Tibial nerve (tissue), 4 donors: ENCODE data around the gene PNPLA7. TPM values are rescaled to one million over a fixed set of nuclear protein-coding genes. Genes with fewer than 3 reads are reported as not detected.

Experiments used
- DNase-seq, 2 donors: peaks; one replicate each; pipeline ENCODE4 v3.0.0-alpha.2; 2019; ENCODE audit warnings: low spot score in 2 of 2
- H3K27ac ChIP-seq, 4 donors: fragments of 200-600 bp; sonication (generic) in 3 of 4; one replicate each; pipeline ENCODE4 v1.5.1; 2017 to 2019; ENCODE audit warnings: mild to moderate bottlenecking in 1 of 4
- H3K27me3 ChIP-seq, 2 donors: fragments of 200-600 bp; sonication (generic) in 1 of 2; one replicate each; pipeline versions ENCODE4 v1.5.1 to v1.6.0; 2017 to 2019
- H3K36me3 ChIP-seq, 3 donors: fragments of 200-600 bp; sonication (generic); one replicate each; pipeline ENCODE4 v1.5.1; 2018 to 2019
- H3K4me1 ChIP-seq, 4 donors: fragments of 200-600 bp; sonication (generic) in 3 of 4; one replicate each; pipeline ENCODE4 v1.5.1; 2017 to 2019
- H3K4me3 ChIP-seq, 4 donors: fragments of 200-600 bp; sonication (generic) in 3 of 4; one replicate each; pipeline ENCODE4 v1.5.1; 2017 to 2019; ENCODE audit warnings: mild to moderate bottlenecking in 1 of 4, moderate library complexity in 1 of 4
- H3K9me3 ChIP-seq, 4 donors: fragments of 200-600 bp; sonication (generic) in 3 of 4; one replicate each; pipeline ENCODE4 v1.5.1; 2017 to 2019
- CTCF ChIP-seq, 5 experiments: fragments of 200-600 bp in 3 of 5; fragments of 450-650 bp in 2 of 5; sonication (generic) in 3 of 5; IDR thresholded peaks; one replicate each; pipeline ENCODE4 v1.5.1; 2016 to 2019; ENCODE audit warnings: antibody characterized with exemption in 5 of 5, mild to moderate bottlenecking in 3 of 5, moderate library complexity in 2 of 5
- EP300 ChIP-seq, 2 donors: sonication (generic); formaldehyde crosslinking; IDR thresholded peaks; one replicate each; pipeline ENCODE4 v1.6.1; 2017; ENCODE audit warnings: antibody characterized with exemption in 2 of 2, mild to moderate bottlenecking in 1 of 2
- POLR2A ChIP-seq, 2 donors: fragments of 450-650 bp; IDR thresholded peaks; one replicate each; pipeline ENCODE4 v1.6.1; 2017; ENCODE audit warnings: antibody characterized with exemption in 2 of 2, mild to moderate bottlenecking in 2 of 2, moderate library complexity in 2 of 2
- WGBS, 2 donors: methylation state at CpG; one replicate each; pipeline ENCODE4 v1.1.5; 2018; 5-methylcytosine and 5-hydroxymethylcytosine counted together
- total RNA-seq, 4 donors: library from RNA; depleted of rRNA; stranded (reverse); fragments of >200 nt; gene quantifications; one replicate each; pipeline ENCODE4 v1.1.0, GENCODE V29; 2016

Gene PNPLA7
- total RNA-seq, 4 donors from 2014 or later = 12.0 to 25.2 (median 18.7) TPM

DNA sequence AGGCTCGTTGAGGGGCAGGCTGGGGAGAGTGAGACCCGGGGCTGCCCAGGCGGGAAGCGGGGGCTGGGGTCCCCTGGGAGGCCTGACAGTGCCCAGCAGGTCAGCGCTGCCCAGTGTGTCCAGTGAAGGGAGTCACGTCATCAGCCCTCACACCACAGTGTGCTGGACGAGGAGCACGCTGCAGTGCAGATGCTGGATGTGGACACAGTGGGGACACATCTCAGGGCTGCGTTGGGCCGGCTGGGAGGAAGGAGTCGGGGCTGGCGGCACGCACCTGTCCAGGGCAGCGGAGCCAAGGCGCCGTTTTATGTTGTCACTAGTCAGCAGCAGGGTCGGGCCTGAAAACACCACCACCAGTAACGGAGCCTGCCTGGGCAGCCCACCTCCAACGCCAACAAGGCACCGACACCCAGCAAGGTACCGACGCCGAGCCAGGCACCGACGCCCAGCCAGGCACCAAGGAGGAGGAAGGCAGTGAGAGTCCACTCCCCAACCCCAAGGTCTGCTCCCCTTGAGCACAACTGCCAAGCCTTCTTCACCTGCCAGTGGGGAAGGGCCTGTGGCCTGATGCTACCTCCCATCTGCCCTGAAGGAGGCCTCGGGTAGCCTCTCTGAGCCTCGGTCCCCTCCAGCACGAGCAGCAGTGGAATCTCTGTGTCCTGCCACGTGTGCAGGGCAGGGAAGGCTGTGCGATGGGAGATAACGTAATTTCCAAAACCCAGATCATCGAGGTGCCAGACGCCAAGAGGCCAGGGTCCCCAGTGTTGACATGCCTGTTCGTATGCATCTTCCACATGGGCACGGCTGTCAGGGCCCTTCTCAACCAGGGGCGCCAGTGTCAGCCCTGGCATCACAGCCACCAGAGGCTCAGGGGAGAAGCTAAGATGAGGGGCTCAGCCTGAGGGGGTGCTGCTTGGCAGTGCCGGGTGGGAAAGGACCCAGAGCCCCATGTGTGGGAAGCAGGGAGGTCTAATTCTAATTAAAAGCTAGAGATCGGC, 69.2 kb downstream of the PNPLA7 start:
- peaks cover 0 to 11% (median 0%) of the 10 kb centered on the region in 4 donors for H3K9me3 ChIP-seq
- TF ChIP-seq POLR2A (IDR thresholded peaks at IDR 0.05) (no peak), CTCF (IDR thresholded peaks at IDR 0.05) (no peak), EP300 (IDR thresholded peaks at IDR 0.05) (no peak)
- H3K27ac ChIP-seq = no peak overlapping the region
- H3K27me3 ChIP-seq = no peaks in the 10 kb centered on the region
- no peak overlapping the region for H3K4me3 ChIP-seq
- WGBS, 2 donors = 86 to 92% methylated on average over 26 to 34 of the region's 38 CpGs
- H3K4me1 ChIP-seq = peaks cover 0 to 12% (median 4%) of the 10 kb centered on the region in 4 donors
- H3K36me3 ChIP-seq = peaks cover 0 to 42% (median 0%) of the 10 kb centered on the region in 3 donors
- DNase-seq = no peak

- Histone ChIP-seq H3K27me3 (no peaks in the 10 kb centered on the region), H3K4me1 (peaks cover 0 to 12% (median 4%) of the 10 kb centered on the region in 4 donors), H3K27ac (no peak overlapping the region), H3K9me3 (peaks cover 0 to 20% (median 2%) of the 10 kb centered on the region in 4 donors), H3K4me3 (no peak overlapping the region), H3K36me3 (peaks cover 0 to 51% (median 0%) of the 10 kb centered on the region in 3 donors)
- TF ChIP-seq POLR2A (IDR thresholded peaks at IDR 0.05) (no peak), EP300 (IDR thresholded peaks at IDR 0.05) (no peak), CTCF (IDR thresholded peaks at IDR 0.05) (no peak)
- 79 to 82% methylated on average over 31 to 32 of the region's 32 CpGs for WGBS, 2 donors
- DNase-seq = no peak
Measured at GRCh38 chr9:137479892-137480685, 70.1 kb downstream of the PNPLA7 start.

GRCh38 chr9:137478962-137479861, 71.0 kb downstream of the PNPLA7 start:
- no peak overlapping the region for H3K27ac ChIP-seq
- H3K27me3 ChIP-seq = no peaks in the 10 kb centered on the region
- H3K9me3 ChIP-seq = peaks cover 0 to 22% (median 2%) of the 10 kb centered on the region in 4 donors
- H3K36me3 ChIP-seq = peaks cover 0 to 58% (median 0%) of the 10 kb centered on the region in 3 donors
- H3K4me3 ChIP-seq = no peak overlapping the region
- WGBS, 2 donors = 66 to 69% methylated on average over 29 to 30 of the region's 36 CpGs
- DNase-seq = no peak
- peaks cover 0 to 12% (median 4%) of the 10 kb centered on the region in 4 donors for H3K4me1 ChIP-seq
- TF ChIP-seq CTCF (IDR thresholded peaks at IDR 0.05) (no peak), POLR2A (IDR thresholded peaks at IDR 0.05) (no peak), EP300 (IDR thresholded peaks at IDR 0.05) (no peak)

DNA sequence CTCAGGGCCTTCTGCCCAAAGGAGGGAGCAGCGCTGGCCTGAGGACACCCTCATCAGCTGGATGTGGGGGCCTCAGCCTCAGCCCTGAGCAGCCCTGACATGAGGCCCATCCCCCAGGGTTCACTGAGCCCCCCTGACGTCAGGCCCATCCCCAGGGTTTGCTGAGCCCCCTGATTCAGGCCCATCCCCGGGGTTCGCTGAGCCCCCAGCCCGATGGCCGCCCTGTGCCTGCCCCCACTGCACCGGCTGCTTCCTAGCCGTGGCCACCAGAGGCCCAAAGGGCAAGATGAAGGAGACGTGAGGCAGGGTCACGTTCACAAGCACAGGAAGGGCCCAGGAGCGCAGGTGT, 71.6 kb downstream of the PNPLA7 start:
- DNase-seq = no peak
- H3K9me3 ChIP-seq = peaks cover 0 to 22% (median 2%) of the 10 kb centered on the region in 4 donors
- no peak overlapping the region for H3K4me3 ChIP-seq
- H3K27me3 ChIP-seq = no peaks in the 10 kb centered on the region
- TF ChIP-seq CTCF (IDR thresholded peaks at IDR 0.05) (no peak), POLR2A (IDR thresholded peaks at IDR 0.05) (no peak), EP300 (IDR thresholded peaks at IDR 0.05) (no peak)
- WGBS, 2 donors = 69 to 76% methylated on average over 8 to 10 of the region's 11 CpGs
- no peak overlapping the region for H3K27ac ChIP-seq
- peaks cover 0 to 12% (median 4%) of the 10 kb centered on the region in 4 donors for H3K4me1 ChIP-seq
- H3K36me3 ChIP-seq = peaks cover 0 to 63% (median 0%) of the 10 kb centered on the region in 3 donors
